ENCODE results near the gene ZEB1.
"Not testable (repeated sequence)": the region's sequence is repeated elsewhere in the genome, so short reads cannot be mapped to it uniquely, and the experiment has no call there.

ZEB1 gene

DNA sequence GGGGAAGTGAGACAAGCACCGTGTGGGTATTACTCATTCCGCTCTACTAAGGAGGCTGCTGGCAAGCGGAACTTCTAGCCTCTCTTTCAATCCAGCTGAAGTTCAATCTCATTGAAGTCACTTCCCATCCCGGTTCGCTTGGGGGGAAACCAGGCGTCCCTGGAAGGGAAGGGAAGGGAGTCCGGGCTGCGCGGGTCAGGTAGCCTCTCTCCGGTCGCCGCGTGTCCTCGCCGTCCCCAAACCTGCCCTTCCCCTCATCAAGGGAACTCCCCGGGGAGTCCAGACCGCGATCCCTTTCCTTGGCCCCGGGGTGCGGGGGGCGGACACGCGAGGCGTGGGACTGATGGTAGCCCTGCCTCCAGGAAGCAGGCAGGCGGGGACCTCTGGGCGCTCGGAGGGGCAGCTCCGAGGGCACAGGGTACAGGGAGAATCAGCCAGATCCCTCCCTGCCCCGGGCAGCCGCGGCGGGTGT is 598 bp upstream of the ZEB1 start:
- DNase-seq (ENCODE audit: low read depth in 4 of 4, low spot score in 1 of 4) = peak in 2 of 4 experiments; percentile 47 to 52

DNA sequence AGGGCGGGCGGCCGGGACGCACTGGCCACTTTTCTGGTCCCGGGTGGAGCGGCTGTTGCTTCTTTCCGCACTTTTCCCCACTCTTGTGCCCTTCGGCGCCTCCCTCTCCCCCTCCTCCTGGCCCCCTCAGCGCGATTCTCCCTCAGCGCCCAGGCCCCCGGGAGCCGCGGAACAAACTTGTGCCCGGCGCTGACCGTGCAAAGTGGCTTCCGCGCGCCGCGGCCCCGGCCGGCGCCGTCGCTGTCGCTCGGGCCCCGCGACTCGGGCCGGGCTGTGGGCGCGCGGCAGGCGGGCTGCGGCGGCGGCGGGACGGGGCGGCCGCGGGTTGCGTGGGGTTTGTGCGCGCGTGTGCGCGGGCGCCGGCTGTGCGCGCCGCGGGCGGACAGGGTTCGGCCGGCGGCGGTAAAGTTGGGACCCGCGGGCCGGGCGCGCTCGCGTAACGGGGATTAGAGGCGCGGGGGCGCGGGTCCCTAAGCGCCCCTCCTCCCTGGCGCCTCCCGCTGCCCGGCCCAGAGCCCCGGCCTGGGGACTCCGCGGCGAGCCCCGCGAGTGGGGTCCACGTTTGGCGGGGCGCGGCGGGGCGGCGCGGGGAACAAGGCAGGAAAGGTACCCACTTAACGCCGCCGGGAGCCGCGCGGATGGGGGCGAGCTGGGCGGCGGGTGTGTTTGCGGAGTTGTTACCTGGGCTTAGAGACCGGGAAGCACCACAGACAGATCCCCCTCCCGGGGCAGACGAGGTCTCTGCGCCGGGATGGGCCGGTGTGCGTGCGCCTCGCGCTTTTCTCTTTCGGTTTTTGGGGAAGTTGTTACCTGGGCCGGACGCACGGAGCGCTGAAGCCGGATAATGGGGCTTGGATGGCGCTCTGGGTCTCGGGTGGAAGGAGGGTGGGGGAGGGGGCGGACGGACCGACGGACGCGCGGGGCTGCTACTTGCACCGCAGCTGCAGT is 860 bp downstream of the ZEB1 start:
- peak in 3 of 4 experiments; percentile 25 to 38 (median 34) for DNase-seq (ENCODE audit: low read depth in 4 of 4, low spot score in 1 of 4)

- DNase-seq (ENCODE audit: low read depth in 4 of 4, low spot score in 1 of 4) = no peak
These were observed 1.7 kb downstream of the ZEB1 start for GRCh38 chr10:31320550-31321211.

GRCh38 chr10:31321396-31321941 is 2.5 kb downstream of the ZEB1 start:
- peak in 1 of 4 experiments; percentile 5 for DNase-seq (ENCODE audit: low read depth in 4 of 4, low spot score in 1 of 4)

- no peak for DNase-seq (ENCODE audit: low read depth in 4 of 4, low spot score in 1 of 4)
These were observed 3.6 kb downstream of the ZEB1 start for GRCh38 chr10:31322647-31323046.

DNA sequence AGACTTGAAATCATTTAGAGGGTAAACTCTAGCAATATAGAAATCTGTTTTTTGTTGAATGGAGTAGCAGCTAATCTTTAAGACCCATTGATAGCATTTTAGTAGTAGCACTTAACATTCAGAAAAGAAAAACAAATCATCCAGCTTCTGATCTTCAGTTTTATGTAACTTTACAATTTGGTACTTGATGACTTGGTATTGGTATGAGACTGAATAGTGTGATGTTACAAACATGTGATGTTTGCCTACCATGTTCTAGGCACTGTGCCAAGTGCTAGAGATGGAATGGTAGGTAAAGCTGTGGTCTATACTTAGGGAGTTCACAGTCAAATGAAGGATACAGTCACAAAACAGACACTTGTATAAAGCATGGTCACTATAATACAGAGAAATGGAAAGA is 21.3 kb downstream of the ZEB1 start:
- DNase-seq (ENCODE audit: low read depth in 4 of 4, low spot score in 1 of 4) = no peak

GRCh38 chr10:31341552-31341951 is 22.5 kb downstream of the ZEB1 start:
- no peak for DNase-seq (ENCODE audit: low read depth in 4 of 4, low spot score in 1 of 4)

DNA sequence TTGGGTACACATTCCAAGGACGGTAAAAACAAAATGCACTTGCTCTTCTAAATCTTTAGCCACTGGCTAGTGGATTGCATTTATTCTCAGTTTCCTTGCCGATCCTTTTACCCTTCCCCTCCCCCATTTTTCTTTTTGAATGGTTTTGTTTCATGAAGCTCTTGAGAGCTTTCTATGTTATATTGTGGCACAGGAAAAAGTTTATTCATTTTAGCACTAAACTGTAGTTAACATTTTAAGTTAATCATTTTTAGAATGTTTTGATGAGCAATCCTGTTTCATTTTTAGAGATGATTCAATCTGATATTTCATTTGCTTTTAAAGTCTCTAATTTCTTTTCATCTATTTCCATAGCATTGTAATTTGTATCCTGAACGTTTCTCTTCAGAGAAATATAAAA is 24.0 kb downstream of the ZEB1 start:
- no peak for DNase-seq (ENCODE audit: low read depth in 4 of 4, low spot score in 1 of 4)

DNA sequence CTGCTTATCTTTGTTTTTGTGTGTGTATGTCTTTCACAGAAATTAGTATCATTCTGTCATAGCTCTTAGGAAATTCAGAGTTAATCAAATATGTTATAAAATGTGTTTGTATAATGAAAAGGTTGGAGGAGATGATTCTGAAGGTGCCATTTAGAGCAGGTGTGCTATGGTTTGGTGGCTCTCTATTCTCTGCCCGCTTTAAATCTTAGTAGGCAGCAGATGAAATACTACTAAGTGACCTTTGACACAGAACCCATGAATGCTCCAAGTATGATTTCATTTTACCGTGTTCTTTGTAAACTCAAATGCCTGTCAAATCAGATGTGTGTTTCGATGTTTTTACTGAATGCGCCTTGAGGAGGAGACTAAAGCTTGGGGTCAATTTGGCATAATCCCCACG is 24.5 kb downstream of the ZEB1 start:
- DNase-seq (ENCODE audit: low read depth in 4 of 4, low spot score in 1 of 4) = no peak

DNA sequence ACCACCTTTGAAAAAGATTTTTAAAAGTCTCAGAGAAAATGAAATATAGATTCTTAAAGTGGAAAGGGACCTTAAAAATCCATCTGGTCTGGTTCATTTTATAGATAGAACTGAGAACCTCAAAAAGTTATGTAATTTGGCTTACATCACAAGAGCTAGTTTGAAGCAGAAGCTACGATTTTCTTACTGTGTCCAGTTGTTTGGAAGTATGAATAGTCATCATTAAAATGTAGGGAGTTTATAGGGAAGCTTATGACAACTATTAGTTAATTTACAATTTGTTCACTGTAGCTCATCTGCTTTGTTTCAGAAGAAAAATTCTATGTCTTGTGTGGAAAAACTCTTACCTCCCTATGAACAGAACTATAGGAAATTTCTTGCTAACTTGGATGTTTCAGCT is 26.9 kb downstream of the ZEB1 start:
- no peak for DNase-seq (ENCODE audit: low read depth in 4 of 4, low spot score in 1 of 4)

DNA sequence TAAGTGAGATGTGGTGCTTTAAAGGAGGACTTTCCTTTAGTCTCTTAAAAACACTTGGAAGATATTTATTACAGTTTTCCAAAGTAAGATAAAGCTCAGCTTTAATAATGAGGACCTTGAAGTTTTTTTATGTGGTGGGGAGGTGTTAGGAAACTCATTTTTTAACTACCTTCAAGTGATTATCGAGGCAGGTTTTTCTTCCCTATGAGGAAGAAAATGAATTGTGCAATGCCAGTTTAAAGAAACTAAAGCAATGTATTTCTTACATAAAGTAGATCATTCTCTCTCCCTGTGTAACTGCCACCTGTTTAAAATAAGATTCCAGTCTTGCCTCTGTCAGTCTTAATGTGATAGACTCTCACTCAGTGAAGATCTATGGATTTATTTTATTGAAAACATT is 27.9 kb downstream of the ZEB1 start:
- DNase-seq (ENCODE audit: low read depth in 4 of 4, low spot score in 1 of 4) = no peak

DNA sequence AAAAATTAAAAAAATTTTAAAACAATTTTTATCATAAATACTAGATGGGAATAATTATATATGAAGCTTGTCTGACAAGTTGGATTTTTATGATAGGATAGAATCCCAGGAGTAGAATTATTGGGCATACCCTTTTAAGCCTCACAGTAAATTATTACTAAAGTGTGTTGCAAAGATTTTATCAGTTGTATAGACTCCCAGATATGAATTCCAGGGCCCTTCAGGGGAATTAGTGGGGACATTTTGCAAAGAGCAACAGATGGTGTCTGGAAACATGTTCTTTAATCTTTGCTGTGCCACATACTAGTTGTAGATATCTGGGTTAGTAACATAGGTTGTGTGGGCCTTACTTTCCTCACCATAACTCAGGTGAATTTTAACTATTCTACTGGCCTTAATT is 28.7 kb downstream of the ZEB1 start:
- DNase-seq (ENCODE audit: low read depth in 4 of 4, low spot score in 1 of 4) = no peak

DNA sequence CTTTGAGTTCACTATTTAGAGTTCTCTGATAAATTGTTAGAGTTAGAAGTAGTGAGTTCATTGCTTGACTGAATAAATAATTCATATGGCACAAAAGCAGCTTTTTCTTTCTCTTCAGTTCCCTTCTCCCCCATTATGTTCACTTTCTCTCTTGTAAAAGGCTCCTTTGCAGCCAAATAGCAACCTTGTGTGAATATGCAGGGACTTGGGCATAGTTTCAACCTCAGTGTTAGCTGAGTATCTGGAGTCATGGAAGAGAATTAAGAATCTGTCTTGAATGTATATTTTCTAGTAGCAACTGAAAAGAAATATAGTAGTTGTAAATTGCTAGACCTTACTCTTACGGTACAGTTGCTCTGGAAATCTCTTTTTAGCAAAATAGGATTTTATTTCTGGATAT is 31.9 kb downstream of the ZEB1 start:
- no peak for DNase-seq (ENCODE audit: low read depth in 4 of 4, low spot score in 1 of 4)

DNA sequence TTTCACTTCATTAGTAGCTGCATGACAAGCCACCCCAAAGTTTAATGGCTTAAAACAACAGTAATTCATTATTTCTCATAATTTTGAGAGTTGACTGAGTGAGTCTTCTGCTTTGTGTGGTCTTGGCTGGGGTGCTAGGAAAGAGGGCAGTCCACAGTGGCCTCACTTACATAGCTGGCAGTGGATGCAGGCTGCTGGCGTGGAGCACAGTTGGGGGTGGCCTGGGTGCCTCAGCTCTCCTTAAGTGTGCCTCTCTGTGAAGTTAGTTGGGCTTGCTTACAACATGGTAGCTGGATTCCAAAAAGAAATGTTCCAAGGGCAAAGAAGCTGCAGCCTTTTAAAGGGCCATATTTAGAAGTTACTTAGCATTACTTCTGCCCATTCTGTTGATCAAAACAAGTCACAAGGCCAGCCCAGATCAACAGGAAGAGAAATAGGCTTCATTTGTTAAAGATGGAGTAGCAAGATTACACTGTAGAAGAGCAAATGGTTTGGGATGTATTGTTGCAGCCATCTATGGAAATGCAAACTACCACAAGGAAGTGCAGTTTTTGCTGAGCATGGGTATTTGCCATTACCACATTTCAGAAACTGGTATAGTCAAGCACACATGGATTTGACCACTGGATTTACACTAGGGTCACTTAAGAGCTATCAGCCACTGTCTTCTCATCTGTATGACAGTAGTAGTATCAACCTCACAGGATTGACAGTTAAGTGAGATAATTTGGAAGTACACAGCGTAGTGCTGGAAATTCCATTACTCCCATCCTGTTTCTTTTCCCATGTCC is 33.6 kb downstream of the ZEB1 start:
- no peak for DNase-seq (ENCODE audit: low read depth in 4 of 4, low spot score in 1 of 4)

DNA sequence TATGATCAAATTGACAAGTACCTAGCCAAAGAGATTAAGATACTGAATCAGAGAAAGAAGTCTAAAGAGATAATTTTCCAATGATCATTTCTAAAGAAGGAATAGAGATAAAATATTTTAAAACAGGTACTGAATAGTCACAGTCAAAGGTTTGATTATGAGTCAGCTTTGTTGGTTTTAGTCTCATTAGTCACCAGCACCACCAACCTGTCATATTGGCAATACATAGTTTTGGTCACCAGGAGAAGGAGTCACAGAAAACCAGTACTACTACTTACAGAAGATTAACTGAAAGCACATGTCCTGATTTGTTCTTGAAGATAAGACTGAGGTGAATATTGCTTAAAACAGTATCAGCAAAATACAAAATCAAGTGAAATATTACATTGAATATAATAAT is 34.6 kb downstream of the ZEB1 start:
- DNase-seq (ENCODE audit: low read depth in 4 of 4, low spot score in 1 of 4) = no peak

- no peak for DNase-seq (ENCODE audit: low read depth in 4 of 4, low spot score in 1 of 4)
These were observed 39.8 kb downstream of the ZEB1 start for GRCh38 chr10:31358688-31359330.

DNA sequence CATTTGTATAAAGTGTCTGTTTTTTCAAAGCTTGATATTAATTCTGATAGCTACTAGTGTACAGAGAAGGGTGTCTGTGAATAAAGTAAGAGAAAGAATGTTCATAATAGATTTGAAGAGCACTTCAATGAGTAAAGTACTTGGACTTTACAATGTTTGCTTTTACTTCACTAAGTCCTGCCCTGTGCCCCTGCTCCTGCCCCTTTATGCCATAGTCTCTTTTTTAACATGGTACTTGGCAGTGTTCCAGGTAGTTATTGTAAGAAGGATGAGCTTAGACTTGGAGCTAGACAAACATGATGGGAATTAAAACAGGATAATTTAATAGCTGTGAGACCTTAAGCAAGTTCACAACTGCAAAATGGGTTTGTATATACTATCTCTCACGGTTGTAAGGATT is 41.0 kb downstream of the ZEB1 start:
- no peak for DNase-seq (ENCODE audit: low read depth in 4 of 4, low spot score in 1 of 4)

- not testable (repeated sequence) for DNase-seq (ENCODE audit: low read depth in 4 of 4, low spot score in 1 of 4)
These were observed 42.5 kb downstream of the ZEB1 start for GRCh38 chr10:31361475-31361874.

GRCh38 chr10:31362023-31362641 is 43.1 kb downstream of the ZEB1 start:
- no peak for DNase-seq (ENCODE audit: low read depth in 4 of 4, low spot score in 1 of 4)

DNA sequence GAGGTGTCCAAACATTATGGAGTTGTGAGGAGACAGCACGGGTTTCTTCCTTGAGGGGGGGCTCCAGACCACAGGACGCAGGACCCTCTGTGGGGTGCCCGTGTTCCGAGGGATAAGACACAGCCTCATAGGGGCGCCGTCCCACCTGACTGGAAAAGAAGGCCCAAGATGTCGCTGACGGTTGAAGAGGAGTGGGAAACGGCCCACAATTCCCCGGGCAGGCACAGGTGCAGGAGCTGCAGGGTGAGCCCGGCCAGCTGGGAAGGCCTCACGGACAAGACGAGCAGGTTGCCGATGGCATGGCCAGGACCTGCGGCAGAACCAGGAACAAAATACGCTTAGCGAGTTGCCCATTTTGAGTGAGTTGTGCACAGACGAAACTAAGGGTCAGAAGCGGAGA is 44.7 kb downstream of the ZEB1 start:
- not testable (repeated sequence) for DNase-seq (ENCODE audit: low read depth in 4 of 4, low spot score in 1 of 4)

Measured in stimulated activated CD4-positive, alpha-beta T cell treated with anti-CD3 and anti-CD28 coated beads, Interleukin-1b, Interleukin-23, amount 100 ng/mL, for 24 hours (primary cell).